BLaER1 treated with 17β-estradiol and CSF1 and Interleukin-3, amounts not matched to agents 10 nM and 100 nM (cell line): ENCODE measurements around the gene OARD1.

Source experiments
- H3K27ac ChIP-seq, 11 experiments: shearing (Covaris generic); formaldehyde crosslinking; 2 replicates each; pipeline ENCODE4 v1.8.1; 2022
- H3K27me3 ChIP-seq, 11 experiments: shearing (Covaris generic); formaldehyde crosslinking; 2 replicates each; pipeline ENCODE4 v1.8.1; 2022
- H3K36me3 ChIP-seq, 11 experiments: shearing (Covaris generic); formaldehyde crosslinking; 2 replicates each; pipeline ENCODE4 v1.8.1; 2022
- H3K4me1 ChIP-seq, 10 experiments: shearing (Covaris generic); formaldehyde crosslinking; 2 replicates each; pipeline ENCODE4 v1.8.1; 2022
- H3K4me2 ChIP-seq, 11 experiments: shearing (Covaris generic); formaldehyde crosslinking; 2 replicates each; pipeline ENCODE4 v1.8.1; 2022
- H3K4me3 ChIP-seq, 10 experiments: shearing (Covaris generic); formaldehyde crosslinking; 2 replicates each; pipeline ENCODE4 v1.8.1; 2022
- H3K9ac ChIP-seq, 11 experiments: shearing (Covaris generic); formaldehyde crosslinking; 2 replicates each; pipeline ENCODE4 v1.8.1; 2022
- H3K9me3 ChIP-seq, 11 experiments: shearing (Covaris generic); formaldehyde crosslinking; replicated peaks in 1 of 11; 2 replicates each; pipeline ENCODE4 v1.8.1; 2022
- H4K20me1 ChIP-seq, 11 experiments: shearing (Covaris generic); formaldehyde crosslinking; 2 replicates each; pipeline ENCODE4 v1.8.1; 2022
- Cebpa-rat ChIP-seq, 11 experiments: shearing (Covaris generic); IDR thresholded peaks; 2 replicates each; pipeline ENCODE4 v1.8.1; 2022

OARD1 gene

DNA sequence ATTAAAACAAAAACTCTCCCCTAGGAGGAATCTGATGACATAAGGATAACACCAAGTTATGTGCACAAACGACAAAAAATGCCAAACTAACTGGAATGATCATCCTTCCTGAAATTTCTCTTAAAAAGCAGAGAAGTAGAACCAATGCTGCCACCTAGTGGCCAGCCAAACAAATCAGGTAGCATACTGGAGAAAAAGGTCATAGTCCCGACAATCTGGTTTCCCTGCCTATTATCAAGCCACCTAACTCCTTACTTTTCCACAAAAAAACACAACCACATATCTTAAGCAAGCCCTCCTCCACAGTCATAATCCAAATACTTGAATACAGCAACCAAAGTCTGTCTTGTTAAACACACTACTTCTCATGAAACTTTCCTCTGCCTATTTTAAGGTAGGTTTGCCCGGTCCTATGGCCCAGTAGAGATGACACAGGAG is 5.3 kb downstream of the OARD1 start:
- TF ChIP-seq Cebpa-rat (IDR thresholded peaks at IDR 0.05): no peak
- no peak overlapping the region for H3K4me2 ChIP-seq
- no peaks in the 10 kb centered on the region for H3K9me3 ChIP-seq
- no peaks in the 10 kb centered on the region; a peak in 1 of 22 replicates for H4K20me1 ChIP-seq
- no peak overlapping the region for H3K4me3 ChIP-seq
- H3K4me1 ChIP-seq: peaks cover 12 to 24% (median 17%) of the 10 kb centered on the region in 10 experiments
- H3K27ac ChIP-seq: no peak overlapping the region
- peaks cover 11 to 61% (median 38%) of the 10 kb centered on the region in 11 experiments; a peak in 20 of 22 replicates for H3K36me3 ChIP-seq
- H3K9ac ChIP-seq: no peak overlapping the region
- no peaks in the 10 kb centered on the region for H3K27me3 ChIP-seq

- Histone ChIP-seq H3K4me2 (no peak overlapping the region), H3K4me1 (peaks cover 7 to 18% (median 11%) of the 10 kb centered on the region in 10 experiments), H4K20me1 (no peaks in the 10 kb centered on the region; a peak in 1 of 22 replicates), H3K9me3 (no peaks in the 10 kb centered on the region), H3K4me3 (no peak overlapping the region), H3K36me3 (peaks cover 11 to 73% (median 38%) of the 10 kb centered on the region in 11 experiments; a peak in 21 of 22 replicates), H3K9ac (peak overlapping the region in 1 of 11 experiments; percentile 23; a peak in 1 of 22 replicates), H3K27ac (no peak overlapping the region), H3K27me3 (no peaks in the 10 kb centered on the region)
- TF ChIP-seq Cebpa-rat (IDR thresholded peaks at IDR 0.05): no peak
Observed at GRCh38 chr6:41065550-41066026, 6.6 kb downstream of the OARD1 start.

- no peak for TF ChIP-seq Cebpa-rat (IDR thresholded peaks at IDR 0.05)
Observed at GRCh38 chr6:41064841-41065240, 7.3 kb downstream of the OARD1 start.

DNA sequence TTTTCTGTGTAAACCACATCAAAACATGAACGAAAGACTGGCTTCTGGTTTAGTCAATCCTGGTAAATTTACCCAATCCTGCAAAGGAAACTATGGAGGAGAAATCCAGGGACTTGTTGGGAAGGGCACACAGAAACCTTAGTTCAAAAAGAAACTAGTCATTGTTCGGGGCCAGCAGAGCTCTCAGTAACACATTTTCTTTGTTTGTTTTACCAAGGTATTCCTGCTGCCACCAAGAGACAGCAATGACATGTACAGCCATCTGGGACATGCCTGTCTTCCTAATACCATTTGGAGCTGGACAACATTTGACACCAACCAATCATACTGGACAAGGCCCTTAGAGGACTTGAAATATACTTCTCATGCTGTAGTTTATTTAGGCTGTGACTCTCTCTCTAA is 8.3 kb downstream of the OARD1 start:
- Histone ChIP-seq H4K20me1 (no peaks in the 10 kb centered on the region; a peak in 1 of 22 replicates), H3K27ac (no peak overlapping the region), H3K4me3 (no peak overlapping the region), H3K9ac (0 out of 22 replicates have a peak overlapping the region, but pooled peaks of 1 of the 11 experiments have one; percentile 21), H3K27me3 (no peaks in the 10 kb centered on the region), H3K4me1 (peaks cover 3 to 9% (median 5%) of the 10 kb centered on the region in 10 experiments; a peak in 15 of 20 replicates), H3K36me3 (peaks cover 11 to 65% (median 34%) of the 10 kb centered on the region in 11 experiments; a peak in 21 of 22 replicates), H3K4me2 (peak overlapping the region in 7 of 11 experiments; percentile 6 to 23 (median 19); a peak in 6 of 22 replicates), H3K9me3 (no peaks in the 10 kb centered on the region)
- no peak for TF ChIP-seq Cebpa-rat (IDR thresholded peaks at IDR 0.05)

More at GRCh38 chr6:41064841-41065240, 7.3 kb downstream of the OARD1 start:
- no peaks in the 10 kb centered on the region for H3K9me3 ChIP-seq
- no peak overlapping the region for H3K4me3 ChIP-seq
- no peak overlapping the region for H3K27ac ChIP-seq
- H3K4me1 ChIP-seq: peaks cover 0 to 10% (median 7%) of the 10 kb centered on the region in 10 experiments; a peak in 14 of 20 replicates
- no peaks in the 10 kb centered on the region for H3K27me3 ChIP-seq
- H4K20me1 ChIP-seq: no peaks in the 10 kb centered on the region; a peak in 1 of 22 replicates
- H3K36me3 ChIP-seq: peaks cover 11 to 73% (median 38%) of the 10 kb centered on the region in 11 experiments; a peak in 21 of 22 replicates
- no peak overlapping the region for H3K9ac ChIP-seq
- H3K4me2 ChIP-seq: no peak overlapping the region

DNA sequence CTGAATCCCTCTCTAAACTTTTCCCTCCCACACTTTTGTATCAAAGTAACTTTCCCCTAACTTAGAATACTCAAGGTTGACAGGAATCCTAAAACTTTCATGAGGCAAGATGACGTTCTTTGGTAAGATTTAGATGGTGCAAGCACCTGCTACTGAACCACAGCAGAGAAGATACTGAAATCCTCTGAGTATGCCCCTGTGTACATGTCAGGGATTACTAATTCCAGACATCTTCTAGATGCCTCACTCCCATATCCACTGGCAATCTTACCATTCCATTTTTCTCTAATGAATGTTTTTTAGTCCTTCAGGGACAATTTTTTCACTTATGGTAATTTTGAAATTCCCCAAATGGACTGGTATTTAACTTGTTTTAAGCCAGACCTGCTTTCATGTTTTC is 10.1 kb downstream of the OARD1 start:
- H3K27me3 ChIP-seq: no peaks in the 10 kb centered on the region
- no peak overlapping the region for H3K27ac ChIP-seq
- no peak overlapping the region for H3K9ac ChIP-seq
- peaks cover 5 to 17% (median 8%) of the 10 kb centered on the region in 10 experiments; a peak in 17 of 20 replicates for H3K4me1 ChIP-seq
- TF ChIP-seq Cebpa-rat (IDR thresholded peaks at IDR 0.05): no peak
- H3K9me3 ChIP-seq: no peaks in the 10 kb centered on the region
- H3K4me2 ChIP-seq: no peak overlapping the region
- H3K36me3 ChIP-seq: peaks cover 11 to 48% (median 25%) of the 10 kb centered on the region in 11 experiments; a peak in 21 of 22 replicates
- H3K4me3 ChIP-seq: no peak overlapping the region
- no peaks in the 10 kb centered on the region; a peak in 1 of 22 replicates for H4K20me1 ChIP-seq

- TF ChIP-seq Cebpa-rat (IDR thresholded peaks at IDR 0.05): no peak
- H3K27me3 ChIP-seq: no peaks in the 10 kb centered on the region
- peaks cover 11 to 46% (median 25%) of the 10 kb centered on the region in 11 experiments; a peak in 21 of 22 replicates for H3K36me3 ChIP-seq
Observed at GRCh38 chr6:41061196-41061726, 10.9 kb downstream of the OARD1 start.

GRCh38 chr6:41059556-41059955 is 12.6 kb downstream of the OARD1 start:
- Histone ChIP-seq H3K27me3 (no peaks in the 10 kb centered on the region), H3K4me2 (no peak overlapping the region), H3K27ac (no peak overlapping the region), H3K9me3 (no peaks in the 10 kb centered on the region), H4K20me1 (no peaks in the 10 kb centered on the region), H3K4me1 (peaks cover 11 to 29% (median 24%) of the 10 kb centered on the region in 10 experiments), H3K9ac (no peak overlapping the region), H3K4me3 (no peak overlapping the region), H3K36me3 (peaks cover 2 to 30% (median 11%) of the 10 kb centered on the region in 11 experiments; a peak in 14 of 22 replicates)
- TF ChIP-seq Cebpa-rat (IDR thresholded peaks at IDR 0.05): no peak

More at GRCh38 chr6:41061196-41061726, 10.9 kb downstream of the OARD1 start:
- Histone ChIP-seq H3K9me3 (no peaks in the 10 kb centered on the region), H3K4me3 (no peak overlapping the region), H3K4me2 (no peak overlapping the region), H3K4me1 (peaks cover 5 to 17% (median 8%) of the 10 kb centered on the region in 10 experiments; a peak in 18 of 20 replicates), H4K20me1 (no peaks in the 10 kb centered on the region; a peak in 1 of 22 replicates), H3K27ac (no peak overlapping the region), H3K9ac (no peak overlapping the region)

DNA sequence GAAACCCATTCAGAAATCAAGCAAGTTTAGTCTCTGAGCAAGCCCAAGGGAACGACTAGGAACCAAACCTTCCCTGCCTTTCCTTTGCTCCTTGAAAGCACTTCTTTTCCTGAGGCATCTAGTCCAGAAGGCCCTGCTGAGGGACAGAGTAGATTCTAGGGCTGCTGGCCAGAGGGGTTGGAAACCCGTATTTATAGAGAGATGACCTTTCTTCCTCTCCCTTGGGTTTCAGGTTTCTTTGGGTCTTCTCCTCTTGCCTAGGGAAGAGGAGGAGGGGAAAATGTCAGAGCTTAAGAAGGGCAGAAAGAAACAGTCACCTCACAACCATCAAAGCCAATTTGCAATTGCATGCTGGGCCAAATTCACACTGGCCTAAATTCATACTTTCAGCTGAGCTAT is 13.4 kb downstream of the OARD1 start:
- Histone ChIP-seq H3K9ac (no peak overlapping the region), H4K20me1 (no peaks in the 10 kb centered on the region), H3K36me3 (peaks cover 0 to 22% (median 8%) of the 10 kb centered on the region in 11 experiments; a peak in 9 of 22 replicates), H3K27me3 (no peaks in the 10 kb centered on the region), H3K4me3 (no peak overlapping the region), H3K27ac (no peak overlapping the region), H3K4me2 (peak overlapping the region in 2 of 11 experiments; percentile 14 to 30; a peak in 3 of 22 replicates), H3K4me1 (peaks cover 11 to 32% (median 27%) of the 10 kb centered on the region in 10 experiments), H3K9me3 (no peaks in the 10 kb centered on the region)
- no peak for TF ChIP-seq Cebpa-rat (IDR thresholded peaks at IDR 0.05)

DNA sequence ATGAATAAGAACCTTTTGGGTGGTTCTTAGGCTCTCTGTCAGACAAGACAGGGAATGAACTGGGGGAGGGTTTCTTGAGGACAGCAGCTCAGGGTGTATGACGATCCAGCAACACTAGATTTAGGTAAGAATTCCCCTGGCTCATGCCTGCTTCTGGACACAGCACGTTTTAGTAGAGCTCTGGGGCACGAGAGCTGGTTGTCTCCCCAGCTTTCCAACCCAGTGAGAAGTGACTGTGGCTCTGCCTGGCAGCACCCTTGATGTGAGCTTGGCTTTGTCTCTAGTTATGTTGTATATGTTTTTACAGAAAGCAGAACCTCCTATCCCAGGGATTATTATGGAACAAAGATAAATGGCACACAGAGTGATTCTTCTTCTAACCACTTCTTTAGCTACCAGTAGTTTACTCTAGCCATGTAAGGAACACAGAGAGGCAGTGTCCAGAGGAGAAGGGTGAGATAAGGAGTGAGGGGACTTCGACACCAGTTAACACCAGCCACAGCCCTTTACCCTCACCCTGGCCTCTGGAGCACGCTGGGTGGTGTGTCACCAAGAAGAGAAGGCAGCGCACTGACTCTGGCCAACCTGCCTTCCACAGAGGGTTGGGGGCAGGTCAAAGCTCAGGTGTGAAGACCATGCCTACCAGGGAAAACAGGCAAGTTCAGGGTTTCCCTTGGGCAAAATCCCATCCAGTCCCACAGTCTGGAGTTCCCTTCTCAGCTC is 15.2 kb downstream of the OARD1 start:
- no peaks in the 10 kb centered on the region for H4K20me1 ChIP-seq
- H3K4me1 ChIP-seq: peaks cover 19 to 49% (median 44%) of the 10 kb centered on the region in 10 experiments
- H3K27me3 ChIP-seq: no peaks in the 10 kb centered on the region
- 0 out of 22 replicates have a peak overlapping the region, but pooled peaks of 1 of the 11 experiments have one; percentile 3 for H3K27ac ChIP-seq
- H3K4me2 ChIP-seq: 0 out of 22 replicates have a peak overlapping the region, but pooled peaks of 1 of the 11 experiments have one; percentile 83
- no peak overlapping the region for H3K9ac ChIP-seq
- peaks cover 0 to 12% (median 4%) of the 10 kb centered on the region in 11 experiments; a peak in 8 of 22 replicates for H3K36me3 ChIP-seq
- TF ChIP-seq Cebpa-rat (IDR thresholded peaks at IDR 0.05): no peak
- H3K4me3 ChIP-seq: no peak overlapping the region
- no peaks in the 10 kb centered on the region for H3K9me3 ChIP-seq
